Esophagus squamous epithelium (tissue), 4 donors: ENCODE data around the gene COX19.

ENCODE experiments used
- POLR2A ChIP-seq, 4 donors: fragments of 450-650 bp; IDR thresholded peaks; one replicate each; pipeline ENCODE4 v1.6.1; 2017; ENCODE audit warnings: antibody characterized with exemption in 4 of 4, mild to moderate bottlenecking in 4 of 4, moderate library complexity in 3 of 4
- TF ChIP-seq, protein P1 (sequence below), 6 experiments: fragments of 450-650 bp in 4 of 6; fragments of 200-600 bp in 2 of 6; sonication (generic) in 2 of 6; IDR thresholded peaks; one replicate each; pipeline ENCODE4 v1.5.1; 2016 to 2019; ENCODE audit warnings: antibody characterized with exemption in 6 of 6, mild to moderate bottlenecking in 4 of 6, moderate library complexity in 4 of 6

DNA sequence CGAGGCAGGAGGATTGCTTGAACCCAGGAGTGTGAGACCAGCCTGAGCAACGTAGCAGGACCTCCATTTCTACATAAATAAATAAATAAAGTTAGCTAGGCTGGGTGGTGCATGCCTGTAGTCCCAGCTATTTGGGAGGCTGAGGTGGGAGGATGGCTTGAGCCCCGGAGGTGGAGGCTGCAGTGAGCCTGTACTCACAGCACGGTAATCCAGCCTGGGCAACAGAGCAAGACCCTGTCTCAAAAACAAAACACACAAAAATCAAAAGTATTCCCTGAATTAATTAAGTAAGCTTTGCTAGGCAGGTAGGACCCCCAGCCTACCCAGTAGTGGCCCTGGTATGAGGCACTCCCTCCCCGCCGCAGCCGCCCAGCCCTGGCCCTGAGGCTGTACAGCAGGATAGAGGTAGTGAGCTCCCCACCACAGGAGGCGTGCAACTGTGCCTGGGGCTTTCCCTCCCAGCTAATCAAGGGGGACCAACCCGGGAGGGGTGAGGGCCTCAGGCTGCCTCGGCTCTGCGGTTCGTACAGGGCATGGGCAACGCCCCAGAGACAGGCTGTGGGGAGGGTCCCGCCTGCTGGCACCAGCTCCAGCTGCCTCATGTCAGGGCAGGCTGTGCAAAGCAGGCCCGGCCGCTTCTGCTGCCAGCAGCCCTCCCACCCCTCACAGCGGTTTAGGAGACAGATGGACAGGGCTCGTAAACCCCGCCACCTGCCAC lies 6.6 kb upstream of the COX19 start:
- TF ChIP-seq, protein P1, sequence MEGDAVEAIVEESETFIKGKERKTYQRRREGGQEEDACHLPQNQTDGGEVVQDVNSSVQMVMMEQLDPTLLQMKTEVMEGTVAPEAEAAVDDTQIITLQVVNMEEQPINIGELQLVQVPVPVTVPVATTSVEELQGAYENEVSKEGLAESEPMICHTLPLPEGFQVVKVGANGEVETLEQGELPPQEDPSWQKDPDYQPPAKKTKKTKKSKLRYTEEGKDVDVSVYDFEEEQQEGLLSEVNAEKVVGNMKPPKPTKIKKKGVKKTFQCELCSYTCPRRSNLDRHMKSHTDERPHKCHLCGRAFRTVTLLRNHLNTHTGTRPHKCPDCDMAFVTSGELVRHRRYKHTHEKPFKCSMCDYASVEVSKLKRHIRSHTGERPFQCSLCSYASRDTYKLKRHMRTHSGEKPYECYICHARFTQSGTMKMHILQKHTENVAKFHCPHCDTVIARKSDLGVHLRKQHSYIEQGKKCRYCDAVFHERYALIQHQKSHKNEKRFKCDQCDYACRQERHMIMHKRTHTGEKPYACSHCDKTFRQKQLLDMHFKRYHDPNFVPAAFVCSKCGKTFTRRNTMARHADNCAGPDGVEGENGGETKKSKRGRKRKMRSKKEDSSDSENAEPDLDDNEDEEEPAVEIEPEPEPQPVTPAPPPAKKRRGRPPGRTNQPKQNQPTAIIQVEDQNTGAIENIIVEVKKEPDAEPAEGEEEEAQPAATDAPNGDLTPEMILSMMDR (IDR thresholded peaks at IDR 0.05) = no peak
- TF ChIP-seq POLR2A (IDR thresholded peaks at IDR 0.05) = no peak
